HG03135 (cell line): Measurements from ENCODE around the gene OR2AP1.
"Not testable (repeated sequence)": the region's sequence is repeated elsewhere in the genome, so short reads cannot be mapped to it uniquely, and the experiment has no call there.

Experiments used
- ATAC-seq: cut with Tn5 transposase; IDR thresholded peaks from one replicate; pipeline ENCODE4 v1.9.1; 2021; ENCODE audit warnings: mild to moderate bottlenecking, moderate library complexity; ENCODE audit not compliant: unreplicated experiment

Gene OR2AP1

DNA sequence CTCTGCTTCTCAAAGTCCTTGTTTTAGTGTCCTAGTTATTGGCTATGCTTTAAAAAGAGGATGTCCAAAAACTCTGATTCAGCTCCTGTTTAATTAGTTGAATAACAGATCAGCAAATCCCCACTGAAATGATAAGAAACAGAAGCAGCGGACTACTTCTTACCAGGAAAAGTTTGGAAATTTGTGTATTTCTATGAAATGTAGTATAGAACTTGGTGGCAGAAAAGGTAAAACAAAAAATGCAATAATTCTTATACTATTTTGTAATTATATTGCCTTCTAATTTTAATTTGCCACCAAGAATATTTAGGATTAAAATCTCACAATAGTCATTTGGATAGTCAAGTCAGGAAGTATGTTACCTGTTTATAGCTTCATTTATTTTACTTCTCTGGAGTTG lies at the start of gene OR2AP1:
Gene OR2AP1, plus strand, starts transcription at position 301 of the 400 bp plus-strand sequence. CDS start 1,947 bp downstream, outside the sequence.
- no peak for ATAC-seq

DNA sequence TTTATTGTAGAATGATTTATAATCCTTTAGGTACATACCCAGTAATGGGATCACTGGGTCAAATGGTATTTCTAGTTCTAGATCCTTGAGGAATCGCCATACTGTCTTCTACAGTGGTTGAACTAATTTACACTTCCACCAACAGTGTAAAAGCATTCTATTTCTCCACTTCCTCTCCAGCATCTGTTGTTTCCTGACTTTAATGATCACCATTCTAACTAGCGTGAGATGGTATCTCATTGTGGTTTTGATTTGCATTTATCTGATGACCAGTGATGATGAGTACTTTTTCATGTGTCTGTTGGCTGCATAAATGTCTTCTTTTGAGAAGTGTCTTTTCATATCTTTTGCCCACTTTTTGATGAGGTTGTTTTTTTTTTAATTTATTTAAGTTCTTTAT lies 24.0 kb upstream of the OR2AP1 start:
- not testable (repeated sequence) for ATAC-seq

DNA sequence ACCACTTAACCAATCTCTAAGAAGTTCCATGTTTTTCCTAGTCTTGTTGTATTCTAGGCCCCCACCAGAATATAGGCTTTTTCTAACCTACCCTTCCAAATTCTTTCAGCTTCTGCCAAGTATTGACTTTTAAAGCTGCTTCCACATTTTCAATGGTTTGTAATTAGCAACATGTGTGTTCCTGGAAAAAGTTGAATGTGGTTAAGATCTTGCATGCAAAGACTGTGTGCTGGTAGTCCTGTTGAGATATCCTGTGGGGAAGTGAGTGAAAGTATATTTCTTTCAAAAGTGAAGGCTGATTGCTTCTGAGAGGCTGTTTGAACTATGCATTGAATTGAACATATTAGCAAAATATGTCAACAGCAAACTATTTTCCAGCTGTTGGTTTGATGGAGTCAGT lies 23.5 kb upstream of the OR2AP1 start:
- no peak for ATAC-seq

DNA sequence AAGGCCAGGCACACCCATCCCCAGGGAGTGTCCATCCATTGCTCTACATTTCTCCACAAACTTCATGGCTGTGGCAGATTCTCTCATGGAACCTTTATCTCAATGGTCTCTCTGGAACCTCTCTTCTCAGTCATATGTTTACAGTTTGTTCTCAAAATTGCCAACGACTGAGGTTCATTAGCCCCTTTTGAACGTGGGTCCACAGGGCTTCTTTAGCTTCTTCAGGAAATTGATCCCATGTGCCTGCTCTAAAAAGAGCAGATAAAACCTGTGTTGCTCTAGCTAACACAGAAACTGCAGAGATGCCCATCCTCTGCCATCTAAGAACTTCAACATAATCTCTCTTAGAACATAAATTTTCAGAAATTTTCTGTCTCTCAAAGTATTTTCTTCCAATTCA lies 23.0 kb upstream of the OR2AP1 start, which contains the start of gene OR6C4:
Gene OR6C4, plus strand, starts transcription at position 301 of the 400 bp plus-strand sequence. CDS start 1,625 bp downstream, outside the sequence.
- ATAC-seq: no peak

DNA sequence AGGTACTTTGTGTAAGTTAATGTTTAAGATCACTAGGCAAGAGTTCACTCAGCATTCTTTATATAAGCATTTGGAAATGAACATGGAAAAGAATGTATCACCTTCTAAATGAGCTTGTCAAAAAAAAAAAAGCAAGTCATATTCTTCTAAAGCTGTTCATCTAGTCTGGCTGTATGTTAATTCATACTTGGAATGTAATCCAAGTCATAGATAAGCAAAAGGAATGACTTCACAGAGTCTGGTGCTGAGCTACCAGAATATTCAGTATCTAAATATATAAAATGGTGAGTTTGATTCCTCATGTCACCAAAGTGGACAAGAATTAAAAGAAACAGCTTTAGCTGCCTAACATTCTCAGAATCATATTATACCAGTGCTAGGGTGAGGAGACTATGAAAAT lies 18.0 kb upstream of the OR2AP1 start:
- no peak for ATAC-seq

DNA sequence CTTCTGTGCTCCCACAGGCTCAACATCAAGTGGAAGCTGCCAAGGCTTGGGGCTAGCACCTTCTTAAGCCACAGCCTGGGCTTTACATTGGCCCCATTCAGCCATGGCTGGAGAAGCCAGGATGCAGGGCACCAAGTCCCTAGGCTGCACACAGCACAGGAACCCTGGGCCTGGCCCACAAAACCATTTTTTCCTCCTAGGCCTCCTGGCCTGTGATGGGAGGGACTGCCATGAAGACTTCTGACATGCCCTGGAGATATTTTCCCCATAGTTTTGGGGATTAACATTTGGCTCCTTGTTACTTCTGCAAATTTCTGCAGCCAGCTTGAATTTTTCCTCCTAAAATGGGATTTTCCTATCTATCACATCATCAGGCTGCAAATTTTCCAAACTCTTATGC lies 2.2 kb upstream of the OR2AP1 start:
- not testable (repeated sequence) for ATAC-seq

DNA sequence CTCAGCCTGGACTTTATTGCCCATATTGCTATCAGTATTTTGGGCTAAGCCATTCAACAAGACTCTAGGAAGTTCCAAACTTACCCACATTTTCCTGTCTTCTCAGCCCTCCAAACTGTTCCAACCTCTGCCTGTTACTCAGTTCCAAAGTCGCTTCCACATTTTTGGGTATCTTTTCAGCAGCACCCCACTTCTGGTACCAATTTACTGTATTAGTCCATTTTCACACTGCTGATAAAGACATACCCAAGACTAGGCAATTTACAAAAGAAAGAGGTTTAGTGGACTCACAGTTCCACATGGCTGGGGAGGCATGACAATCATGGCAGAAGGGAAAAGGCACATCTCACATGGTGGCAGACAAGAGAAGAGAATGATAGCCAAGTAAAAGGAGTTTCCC lies 1.6 kb upstream of the OR2AP1 start:
- ATAC-seq: not testable (repeated sequence)

DNA sequence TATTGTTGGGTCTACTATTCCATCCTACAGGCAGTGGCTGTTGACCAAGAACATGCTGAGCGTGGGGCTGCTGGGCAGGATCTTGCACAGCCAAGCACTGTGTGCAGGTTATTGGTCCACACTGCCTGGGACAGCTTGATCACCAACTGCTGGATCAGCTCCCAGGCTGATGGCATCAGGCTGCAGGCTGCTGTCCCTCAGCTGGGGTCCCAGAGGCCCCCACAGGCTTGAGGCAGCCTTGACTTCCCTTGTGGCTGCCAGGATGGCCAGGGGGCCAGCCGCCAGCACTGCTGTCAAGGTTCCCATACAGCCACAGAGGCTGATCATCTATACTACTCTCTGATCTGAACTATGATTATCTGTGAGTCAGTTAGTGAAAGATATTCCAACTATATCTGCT lies 9.8 kb downstream of the OR2AP1 start:
- ATAC-seq: no peak

DNA sequence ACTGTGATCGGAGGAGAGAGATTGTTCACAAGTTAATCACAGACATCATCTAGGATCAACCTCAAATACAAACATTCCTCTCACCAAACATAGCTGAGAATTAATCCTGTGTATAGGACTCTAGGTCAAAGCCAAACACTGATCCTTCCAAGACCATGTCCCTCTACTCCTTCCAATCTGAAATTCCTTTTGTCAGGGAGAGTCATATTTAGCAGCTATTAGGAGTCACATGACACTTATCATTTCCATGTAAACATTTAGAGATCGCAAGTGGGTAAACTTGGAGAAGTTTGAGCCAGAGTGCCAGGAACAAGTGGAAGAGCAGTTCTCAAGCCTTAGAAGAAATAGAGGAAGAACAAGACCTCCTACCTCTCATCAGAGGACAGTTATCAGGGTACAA lies 13.5 kb downstream of the OR2AP1 start:
- ATAC-seq: no peak

DNA sequence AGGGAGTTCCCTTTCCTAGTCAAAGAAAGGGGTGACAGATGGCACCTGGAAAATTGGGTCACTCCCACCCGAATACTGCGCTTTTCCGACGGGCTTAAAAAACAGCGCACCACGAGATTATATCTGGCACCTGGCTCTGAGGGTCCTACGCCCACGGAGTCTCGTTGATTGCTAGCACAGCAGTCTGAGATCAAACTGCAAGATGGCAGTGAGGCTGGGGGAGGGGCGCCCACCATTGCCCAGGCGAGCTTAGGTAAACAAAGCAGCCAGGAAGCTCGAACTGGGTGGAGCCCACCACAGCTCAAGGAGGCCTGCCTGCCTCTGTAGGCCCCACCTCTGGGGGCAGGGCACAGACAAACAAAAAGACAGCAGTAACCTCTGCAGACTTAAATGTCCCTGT lies 17.9 kb downstream of the OR2AP1 start:
- ATAC-seq: not testable (repeated sequence)

DNA sequence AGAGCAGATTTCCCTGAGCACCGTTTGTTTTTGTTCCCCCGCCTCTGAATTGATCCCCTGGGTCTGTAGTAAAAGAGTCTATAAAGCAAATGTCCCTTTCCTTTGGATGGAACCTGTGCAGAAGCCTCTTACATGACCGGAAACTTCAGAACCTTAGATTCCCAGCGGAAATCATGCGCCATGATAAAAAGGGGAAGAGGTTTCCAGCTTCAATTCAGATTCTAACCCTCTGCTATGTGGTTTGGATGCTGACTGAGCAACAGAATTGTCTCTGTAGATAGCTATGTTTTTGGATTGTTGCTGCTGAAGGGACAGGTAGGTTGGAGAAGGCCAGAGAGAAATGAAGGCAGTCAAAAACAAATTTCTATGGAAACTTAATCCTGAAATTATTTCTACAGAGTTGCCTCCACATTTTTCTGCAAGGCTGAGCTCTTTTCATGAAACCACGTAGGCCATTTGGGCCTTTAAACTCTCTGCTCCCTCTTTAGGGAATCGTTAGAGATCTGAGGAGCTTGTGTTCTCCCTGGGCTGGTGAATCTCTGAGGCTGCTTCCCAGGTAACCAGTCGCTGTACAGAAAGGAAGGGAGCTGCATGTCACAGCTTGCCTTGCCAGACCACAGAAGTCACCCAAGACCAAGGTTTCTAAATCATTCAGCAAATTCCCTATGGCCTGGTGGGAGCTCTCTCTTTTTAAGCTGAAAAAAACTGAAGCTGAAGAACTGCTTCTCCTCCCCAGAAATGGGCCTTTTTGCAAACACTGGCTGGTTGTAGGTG lies 35.7 kb downstream of the OR2AP1 start:
- no peak for ATAC-seq

DNA sequence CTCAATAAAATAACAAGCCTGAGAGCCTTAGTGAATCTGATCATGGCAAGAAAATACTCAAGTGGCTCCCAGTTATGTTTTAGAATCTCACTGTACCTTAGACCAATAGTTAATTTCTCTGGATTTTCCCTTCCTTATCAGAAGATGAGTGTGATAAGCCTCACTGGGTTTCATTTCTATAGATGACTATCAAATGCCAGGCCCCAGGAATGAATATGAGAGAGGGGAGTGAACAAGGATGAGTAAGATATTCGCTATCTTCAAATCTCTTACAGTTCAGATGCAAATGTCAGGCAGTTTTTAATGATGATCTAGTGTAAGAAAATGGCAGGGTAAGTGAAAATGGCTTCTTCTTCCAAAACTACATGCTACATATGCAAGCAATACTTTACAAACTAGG lies 38.3 kb downstream of the OR2AP1 start:
- ATAC-seq: no peak

DNA sequence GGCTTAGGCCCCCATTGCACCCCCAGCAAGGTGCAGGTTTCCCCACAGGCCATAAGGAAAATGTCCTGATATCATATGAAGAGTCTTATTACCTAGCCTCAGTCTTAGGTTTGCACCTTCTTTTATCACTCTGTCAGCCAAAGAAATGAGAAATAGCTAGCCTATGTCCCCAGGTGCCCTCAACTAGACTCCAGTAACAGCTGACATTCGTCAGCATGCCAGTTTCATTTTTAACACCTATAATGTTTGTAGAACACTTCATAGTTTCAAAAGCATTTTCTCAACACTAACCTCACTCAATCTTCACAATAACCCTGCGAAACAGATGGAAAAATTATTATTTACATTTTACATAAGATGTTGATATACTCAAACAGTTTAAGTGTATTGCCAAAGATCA lies 40.4 kb downstream of the OR2AP1 start:
- ATAC-seq: no peak

DNA sequence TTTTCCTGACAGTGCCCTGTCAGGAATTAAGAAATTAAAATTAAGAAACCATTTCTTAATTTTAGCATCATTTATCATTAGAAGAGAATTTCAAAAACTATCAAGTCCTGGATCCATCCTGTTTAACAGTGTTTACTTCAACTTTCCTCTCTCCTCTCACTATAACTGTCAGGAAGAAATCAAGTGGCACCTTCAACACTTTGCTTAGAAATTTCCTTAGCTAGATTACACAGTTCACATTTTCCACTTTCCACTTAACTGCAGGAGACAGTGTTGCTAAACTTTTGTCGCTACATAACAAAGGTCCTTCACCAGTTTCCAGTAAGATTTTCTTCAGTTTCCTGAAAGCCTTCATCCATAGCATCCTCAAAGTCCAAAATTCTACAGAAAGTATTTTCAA lies 42.5 kb downstream of the OR2AP1 start:
- no peak for ATAC-seq

DNA sequence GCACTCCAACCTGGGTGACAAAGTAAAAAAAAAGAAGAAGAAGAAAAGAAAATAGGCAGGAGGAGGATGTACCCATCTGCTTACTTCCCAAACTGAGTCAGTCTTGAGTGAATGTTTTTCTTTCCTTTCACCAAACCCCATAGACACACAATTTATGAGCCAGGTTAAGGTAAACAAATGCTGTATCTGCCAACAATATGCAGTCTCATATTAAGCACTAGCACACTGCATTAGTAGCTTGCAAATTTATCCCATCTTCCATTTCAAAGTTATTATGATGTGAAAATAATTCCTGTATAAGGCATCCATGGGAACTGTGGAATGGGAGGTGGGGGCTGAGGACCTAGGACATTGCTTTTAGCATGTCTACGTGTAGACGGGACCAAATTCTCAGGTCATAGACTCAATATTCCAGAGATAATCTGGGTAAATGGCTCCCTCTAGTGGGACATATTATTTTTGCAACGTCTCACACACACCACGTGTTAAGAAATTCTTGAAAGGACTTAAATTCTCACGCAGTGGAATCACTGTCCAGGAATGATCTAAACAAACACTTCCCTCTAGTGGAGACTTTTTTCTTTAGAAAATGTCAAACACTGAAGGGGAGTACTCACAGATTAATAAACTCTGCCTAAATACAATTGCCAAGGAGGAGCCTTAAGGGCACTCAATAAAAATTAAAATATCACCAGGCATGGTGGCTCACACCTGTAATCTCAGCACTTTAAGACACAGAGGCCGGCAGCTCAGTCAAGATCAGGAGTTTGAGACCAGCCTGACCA lies 47.3 kb downstream of the OR2AP1 start:
- ATAC-seq: peak; percentile 87

DNA sequence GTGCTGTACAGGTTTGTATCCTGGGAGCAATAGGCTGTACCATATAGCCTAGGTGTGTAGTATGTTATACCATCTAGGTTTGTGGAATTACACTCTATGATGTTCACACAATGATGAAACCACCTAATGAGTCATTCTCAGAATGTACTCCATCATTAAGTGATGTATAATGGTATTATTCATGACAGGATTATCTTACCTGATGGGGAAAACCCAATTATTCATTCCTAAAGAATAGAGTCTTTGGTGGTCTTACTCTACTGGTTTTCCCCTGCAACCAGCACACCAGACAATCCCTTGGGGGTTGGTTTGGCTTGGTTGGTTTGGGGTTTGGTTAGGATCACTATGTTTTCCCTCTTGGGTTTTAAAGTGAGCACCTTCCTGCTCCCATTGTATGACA lies 51.8 kb downstream of the OR2AP1 start:
- no peak for ATAC-seq
